EL (cell line): Measurements from ENCODE around the gene OR2G6.

Experiments
- DNase-seq: peaks from one replicate; pipeline ENCODE4 v3.0.0-alpha.2; 2016

The OR2G6 gene

DNA sequence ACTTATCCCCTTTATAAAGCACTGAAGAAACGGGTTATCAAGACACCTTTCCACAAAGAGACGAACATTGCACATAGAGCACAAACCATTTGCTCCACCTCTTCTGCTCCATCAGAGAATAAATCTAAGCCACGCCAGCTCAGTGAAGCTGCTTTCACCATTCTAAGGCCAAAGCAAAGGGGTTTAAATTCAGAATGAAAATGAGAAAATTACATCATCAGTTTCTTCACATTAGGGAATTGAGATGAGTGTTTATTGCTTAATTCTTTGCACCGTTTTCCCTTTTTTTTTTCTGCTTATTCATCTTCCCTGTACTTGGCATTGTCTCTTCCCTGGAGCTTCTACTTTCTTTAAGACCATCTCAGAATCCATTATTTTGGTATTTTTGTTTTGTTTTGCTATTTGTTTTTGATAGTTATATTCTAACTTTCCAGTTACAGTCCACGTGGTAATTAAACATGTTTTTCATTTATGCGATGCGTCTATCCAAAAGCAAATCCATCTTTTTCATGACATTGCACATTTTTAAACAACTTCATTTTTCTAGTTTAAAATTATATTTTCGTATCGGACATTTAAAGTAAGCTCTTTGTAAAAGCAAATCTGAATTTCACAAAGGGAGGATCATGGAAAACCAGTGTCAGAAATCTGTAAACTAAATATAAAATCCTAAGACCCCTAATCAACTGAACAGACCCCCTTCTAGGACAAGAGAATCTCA, 68.5 kb downstream of the OR2G6 start:
- no peak for DNase-seq
